ENCODE results near the gene MTMR3.
A peak's percentile ranks its signal among the peaks of the same experiment; 100 is the strongest.

The MTMR3 gene

GRCh38 chr22:30031764-30032455 lies 148.9 kb downstream of the MTMR3 start:
- no peak for DNase-seq
- in situ Hi-C loops (cut with HindIII; ENCODE audit: low pct_ligation_motif_present, low pct_unique_long_range_greater_than_20kb, low sequenced_read_pairs) = no loop called here

- in situ Hi-C loops (cut with HindIII; ENCODE audit: low pct_ligation_motif_present, low pct_unique_long_range_greater_than_20kb, low sequenced_read_pairs) = no loop called here
- DNase-seq = no peak
These were observed 150.2 kb downstream of the MTMR3 start for GRCh38 chr22:30033137-30033536.

GRCh38 chr22:30033901-30034300 lies 150.9 kb downstream of the MTMR3 start:
- in situ Hi-C loops (cut with HindIII; ENCODE audit: low pct_ligation_motif_present, low pct_unique_long_range_greater_than_20kb, low sequenced_read_pairs) = no loop called here
- no peak for DNase-seq

- no peak for DNase-seq
- in situ Hi-C loops (cut with HindIII; ENCODE audit: low pct_ligation_motif_present, low pct_unique_long_range_greater_than_20kb, low sequenced_read_pairs) = no loop called here
These were observed 153.7 kb downstream of the MTMR3 start for GRCh38 chr22:30036656-30037055.

- in situ Hi-C loops (cut with HindIII; ENCODE audit: low pct_ligation_motif_present, low pct_unique_long_range_greater_than_20kb, low sequenced_read_pairs) = no loop called here
- peak; percentile 30 for DNase-seq
These were observed 155.2 kb downstream of the MTMR3 start for GRCh38 chr22:30038219-30038618.

- in situ Hi-C loops (cut with HindIII; ENCODE audit: low pct_ligation_motif_present, low pct_unique_long_range_greater_than_20kb, low sequenced_read_pairs) = no loop called here
- no peak for DNase-seq
These were observed 157.7 kb downstream of the MTMR3 start for GRCh38 chr22:30040499-30041260.

GRCh38 chr22:30041475-30041874 lies 158.5 kb downstream of the MTMR3 start:
- in situ Hi-C loops (cut with HindIII; ENCODE audit: low pct_ligation_motif_present, low pct_unique_long_range_greater_than_20kb, low sequenced_read_pairs) = no loop called here
- no peak for DNase-seq

- in situ Hi-C loops (cut with HindIII; ENCODE audit: low pct_ligation_motif_present, low pct_unique_long_range_greater_than_20kb, low sequenced_read_pairs) = no loop called here
- DNase-seq = no peak
These were observed 158.9 kb downstream of the MTMR3 start for GRCh38 chr22:30041881-30042280.

GRCh38 chr22:30043161-30043560 lies 160.2 kb downstream of the MTMR3 start:
- DNase-seq = no peak
- in situ Hi-C loops (cut with HindIII; ENCODE audit: low pct_ligation_motif_present, low pct_unique_long_range_greater_than_20kb, low sequenced_read_pairs) = no loop called here

GRCh38 chr22:30044369-30044768 lies 161.4 kb downstream of the MTMR3 start:
- peak; percentile 79 for DNase-seq
- in situ Hi-C loops (cut with HindIII; ENCODE audit: low pct_ligation_motif_present, low pct_unique_long_range_greater_than_20kb, low sequenced_read_pairs) = no loop called here

GRCh38 chr22:30044881-30045493 lies 162.0 kb downstream of the MTMR3 start:
- DNase-seq = no peak
- in situ Hi-C loops (cut with HindIII; ENCODE audit: low pct_ligation_motif_present, low pct_unique_long_range_greater_than_20kb, low sequenced_read_pairs) = no loop called here

GRCh38 chr22:30045494-30045887 lies 162.5 kb downstream of the MTMR3 start:
- DNase-seq = no peak
- in situ Hi-C loops (cut with HindIII; ENCODE audit: low pct_ligation_motif_present, low pct_unique_long_range_greater_than_20kb, low sequenced_read_pairs) = no loop called here

GRCh38 chr22:30045901-30046715 lies 163.1 kb downstream of the MTMR3 start:
- in situ Hi-C loops (cut with HindIII; ENCODE audit: low pct_ligation_motif_present, low pct_unique_long_range_greater_than_20kb, low sequenced_read_pairs) = no loop called here
- DNase-seq = no peak

GRCh38 chr22:30046716-30047363 lies 163.9 kb downstream of the MTMR3 start:
- no peak for DNase-seq
- in situ Hi-C loops (cut with HindIII; ENCODE audit: low pct_ligation_motif_present, low pct_unique_long_range_greater_than_20kb, low sequenced_read_pairs) = no loop called here

GRCh38 chr22:30047364-30047738 lies 164.4 kb downstream of the MTMR3 start:
- peak; percentile 59 for DNase-seq
- in situ Hi-C loops (cut with HindIII; ENCODE audit: low pct_ligation_motif_present, low pct_unique_long_range_greater_than_20kb, low sequenced_read_pairs) = no loop called here

- in situ Hi-C loops (cut with HindIII; ENCODE audit: low pct_ligation_motif_present, low pct_unique_long_range_greater_than_20kb, low sequenced_read_pairs) = no loop called here
- no peak for DNase-seq
These were observed 165.7 kb downstream of the MTMR3 start for GRCh38 chr22:30048681-30049080.

GRCh38 chr22:30054067-30054763 lies 171.2 kb downstream of the MTMR3 start:
- no peak for DNase-seq
- in situ Hi-C loops (cut with HindIII; ENCODE audit: low pct_ligation_motif_present, low pct_unique_long_range_greater_than_20kb, low sequenced_read_pairs) = no loop called here

GRCh38 chr22:30054764-30055069 lies 171.7 kb downstream of the MTMR3 start:
- in situ Hi-C loops (cut with HindIII; ENCODE audit: low pct_ligation_motif_present, low pct_unique_long_range_greater_than_20kb, low sequenced_read_pairs) = no loop called here
- DNase-seq = no peak

Data from ACHN (cell line).